Tibial nerve (tissue), 4 donors: ENCODE measurements around the gene ISOC2. TPM values are rescaled to one million over a fixed set of nuclear protein-coding genes. Genes with fewer than 3 reads are reported as not detected.

ENCODE experiments used
- DNase-seq, 2 donors: peaks; one replicate each; pipeline ENCODE4 v3.0.0-alpha.2; 2019; ENCODE audit warnings: low spot score in 2 of 2
- H3K27ac ChIP-seq, 4 donors: fragments of 200-600 bp; sonication (generic) in 3 of 4; one replicate each; pipeline ENCODE4 v1.5.1; 2017 to 2019; ENCODE audit warnings: mild to moderate bottlenecking in 1 of 4
- H3K27me3 ChIP-seq, 2 donors: fragments of 200-600 bp; sonication (generic) in 1 of 2; one replicate each; pipeline versions ENCODE4 v1.5.1 to v1.6.0; 2017 to 2019
- H3K36me3 ChIP-seq, 3 donors: fragments of 200-600 bp; sonication (generic); one replicate each; pipeline ENCODE4 v1.5.1; 2018 to 2019
- H3K4me1 ChIP-seq, 4 donors: fragments of 200-600 bp; sonication (generic) in 3 of 4; one replicate each; pipeline ENCODE4 v1.5.1; 2017 to 2019
- H3K4me3 ChIP-seq, 4 donors: fragments of 200-600 bp; sonication (generic) in 3 of 4; one replicate each; pipeline ENCODE4 v1.5.1; 2017 to 2019; ENCODE audit warnings: mild to moderate bottlenecking in 1 of 4, moderate library complexity in 1 of 4
- H3K9me3 ChIP-seq, 4 donors: fragments of 200-600 bp; sonication (generic) in 3 of 4; one replicate each; pipeline ENCODE4 v1.5.1; 2017 to 2019
- EP300 ChIP-seq, 2 donors: sonication (generic); formaldehyde crosslinking; IDR thresholded peaks; one replicate each; pipeline ENCODE4 v1.6.1; 2017; ENCODE audit warnings: antibody characterized with exemption in 2 of 2, mild to moderate bottlenecking in 1 of 2
- POLR2A ChIP-seq, 2 donors: fragments of 450-650 bp; IDR thresholded peaks; one replicate each; pipeline ENCODE4 v1.6.1; 2017; ENCODE audit warnings: antibody characterized with exemption in 2 of 2, mild to moderate bottlenecking in 2 of 2, moderate library complexity in 2 of 2
- WGBS, 2 donors: methylation state at CpG; one replicate each; pipeline ENCODE4 v1.1.5; 2018; 5-methylcytosine and 5-hydroxymethylcytosine counted together
- total RNA-seq, 4 donors: library from RNA; depleted of rRNA; stranded (reverse); fragments of >200 nt; gene quantifications; one replicate each; pipeline ENCODE4 v1.1.0, GENCODE V29; 2016
- TF ChIP-seq, protein P1 (sequence below), 5 experiments: fragments of 200-600 bp in 3 of 5; fragments of 450-650 bp in 2 of 5; sonication (generic) in 3 of 5; IDR thresholded peaks; one replicate each; pipeline ENCODE4 v1.5.1; 2016 to 2019; ENCODE audit warnings: antibody characterized with exemption in 5 of 5, mild to moderate bottlenecking in 3 of 5, moderate library complexity in 2 of 5

ISOC2 gene
- total RNA-seq, 4 donors from 2014 or later = 38.0 to 80.4 (median 65.9) TPM

DNA sequence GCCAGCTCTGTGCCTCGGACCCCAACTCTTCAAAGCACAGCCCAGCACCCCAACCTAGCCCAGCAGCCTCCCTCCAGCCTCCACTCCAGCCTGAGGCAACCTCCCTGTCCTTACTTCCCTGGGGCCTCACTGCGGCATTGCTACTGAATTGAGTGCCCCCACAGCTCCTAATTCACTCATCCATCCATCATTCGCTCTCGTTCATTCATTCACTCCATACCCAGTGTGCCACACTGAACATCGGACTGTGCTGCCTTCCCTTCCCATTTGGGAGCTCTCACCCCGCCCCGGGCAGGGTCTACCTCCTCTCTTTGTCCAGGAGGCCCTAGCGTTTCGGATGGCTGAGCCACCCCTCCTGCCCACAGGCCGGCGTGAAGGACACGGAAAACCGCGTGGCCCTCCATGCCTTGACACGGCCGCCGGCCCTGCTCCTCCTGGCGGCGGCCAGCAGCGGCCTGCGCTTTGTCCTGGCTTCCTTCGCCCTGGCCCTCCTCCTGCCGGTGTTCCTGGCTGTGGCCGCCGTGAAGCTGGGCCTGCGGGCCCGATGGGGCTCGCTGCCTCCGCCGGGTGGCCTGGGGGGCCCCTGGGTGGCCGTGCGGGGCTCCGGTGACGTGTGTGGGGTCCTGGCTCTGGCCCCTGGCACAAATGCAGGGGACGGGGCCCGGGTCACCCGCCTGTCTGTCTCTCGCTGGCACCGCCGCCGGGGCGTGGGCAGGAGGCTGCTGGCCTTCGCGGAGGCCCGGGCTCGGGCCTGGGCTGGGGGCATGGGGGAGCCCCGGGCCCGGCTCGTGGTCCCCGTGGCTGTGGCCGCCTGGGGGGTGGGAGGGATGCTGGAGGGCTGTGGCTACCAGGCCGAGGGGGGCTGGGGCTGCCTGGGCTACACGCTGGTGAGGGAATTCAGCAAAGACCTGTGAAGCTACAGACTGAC, 24.9 kb upstream of the ISOC2 start:
- Histone ChIP-seq H3K4me1 (peaks cover 0 to 75% (median 44%) of the 10 kb centered on the region in 4 donors), H3K27me3 (no peaks in the 10 kb centered on the region), H3K36me3 (peaks cover 0 to 26% (median 0%) of the 10 kb centered on the region in 3 donors), H3K9me3 (no peaks in the 10 kb centered on the region), H3K27ac (peak overlapping the region; percentile 68 to 97 (median 90)), H3K4me3 (peak overlapping the region in 1 of 4 donors; percentile 12)
- TF ChIP-seq POLR2A (IDR thresholded peaks at IDR 0.05) = no peak
- TF ChIP-seq, protein P1, sequence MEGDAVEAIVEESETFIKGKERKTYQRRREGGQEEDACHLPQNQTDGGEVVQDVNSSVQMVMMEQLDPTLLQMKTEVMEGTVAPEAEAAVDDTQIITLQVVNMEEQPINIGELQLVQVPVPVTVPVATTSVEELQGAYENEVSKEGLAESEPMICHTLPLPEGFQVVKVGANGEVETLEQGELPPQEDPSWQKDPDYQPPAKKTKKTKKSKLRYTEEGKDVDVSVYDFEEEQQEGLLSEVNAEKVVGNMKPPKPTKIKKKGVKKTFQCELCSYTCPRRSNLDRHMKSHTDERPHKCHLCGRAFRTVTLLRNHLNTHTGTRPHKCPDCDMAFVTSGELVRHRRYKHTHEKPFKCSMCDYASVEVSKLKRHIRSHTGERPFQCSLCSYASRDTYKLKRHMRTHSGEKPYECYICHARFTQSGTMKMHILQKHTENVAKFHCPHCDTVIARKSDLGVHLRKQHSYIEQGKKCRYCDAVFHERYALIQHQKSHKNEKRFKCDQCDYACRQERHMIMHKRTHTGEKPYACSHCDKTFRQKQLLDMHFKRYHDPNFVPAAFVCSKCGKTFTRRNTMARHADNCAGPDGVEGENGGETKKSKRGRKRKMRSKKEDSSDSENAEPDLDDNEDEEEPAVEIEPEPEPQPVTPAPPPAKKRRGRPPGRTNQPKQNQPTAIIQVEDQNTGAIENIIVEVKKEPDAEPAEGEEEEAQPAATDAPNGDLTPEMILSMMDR (IDR thresholded peaks at IDR 0.05) = peak in 1 of 5 experiments; percentile 50
- DNase-seq = no peak
- WGBS, 2 donors = 66 to 69% methylated on average over 21 to 32 of the region's 53 CpGs

DNA sequence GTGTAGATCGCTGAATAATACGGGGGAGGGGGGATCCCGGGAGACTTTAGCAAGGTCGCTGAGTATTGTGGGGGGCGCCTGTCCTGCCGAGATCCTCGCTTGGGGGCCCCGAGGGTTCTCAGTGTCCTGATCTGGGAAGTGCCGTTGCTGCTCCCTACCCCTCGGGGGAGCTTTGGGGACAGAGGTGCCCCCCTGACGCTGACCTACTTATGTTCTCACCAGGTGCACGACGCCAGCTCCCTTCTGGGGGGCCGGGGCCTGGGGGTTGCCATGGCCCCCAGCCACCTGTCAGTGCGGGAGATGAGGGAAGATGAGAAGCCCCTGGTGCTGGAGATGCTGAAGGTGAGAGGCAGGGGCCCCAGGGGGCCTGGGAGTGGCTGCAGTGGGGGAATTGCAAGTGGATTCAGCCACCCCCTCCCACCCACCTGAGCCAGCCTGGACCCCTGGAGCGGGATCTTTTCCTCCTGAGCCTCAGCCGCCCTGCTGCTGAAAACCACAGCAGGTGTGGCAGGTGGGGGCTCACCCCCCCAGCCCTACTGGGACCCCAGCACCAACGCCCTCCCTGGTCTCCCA, 24.1 kb upstream of the ISOC2 start:
- WGBS, 2 donors = 30 to 44% methylated on average over 11 to 15 of the region's 18 CpGs
- peak overlapping the region; percentile 44 to 78 (median 61) for H3K4me3 ChIP-seq

DNA sequence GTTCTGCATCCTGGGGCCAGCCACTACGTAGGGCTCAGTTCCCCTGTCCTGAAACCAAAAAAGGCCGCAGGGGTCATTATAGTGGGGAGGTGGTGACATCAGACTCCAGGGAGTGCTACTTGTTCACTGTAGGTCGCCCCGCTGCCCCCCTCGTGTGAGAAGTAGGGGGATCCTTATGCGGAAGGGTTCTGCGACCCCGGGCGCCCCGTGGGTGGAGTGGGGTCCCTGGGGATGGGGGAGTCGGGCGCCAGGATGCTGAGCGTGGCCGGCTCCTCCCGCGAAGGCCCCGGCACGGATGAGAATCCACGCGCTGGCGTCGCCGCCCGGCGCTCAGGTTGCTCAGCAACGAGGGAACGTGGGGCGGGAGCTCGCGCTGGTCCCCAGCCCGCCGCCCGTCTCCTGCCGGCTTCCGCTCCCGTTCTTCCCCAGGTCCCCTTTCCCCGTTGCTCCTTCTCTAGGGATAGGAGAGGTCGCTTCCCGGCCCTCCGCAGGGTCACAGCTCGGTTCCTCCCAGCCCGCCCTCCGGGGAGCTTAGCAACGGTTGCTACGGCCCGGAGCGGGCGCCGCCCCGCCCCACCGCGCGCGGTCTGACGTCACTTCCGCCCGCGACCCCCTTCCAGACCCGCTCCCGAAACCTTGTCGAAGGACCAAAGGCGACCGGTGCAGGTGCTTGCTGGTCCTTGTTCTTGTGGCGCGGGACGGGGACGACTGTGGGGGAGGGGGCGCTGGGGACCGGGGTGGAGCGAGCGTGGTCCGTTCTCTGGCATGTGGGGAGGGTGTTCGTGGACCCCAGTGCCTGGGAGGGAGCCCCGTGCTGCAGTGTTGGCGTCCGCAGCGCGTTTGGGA, 23.4 kb upstream of the ISOC2 start, which contains the start of gene NAT14:
NAT14 (plus strand) TSS at position 596 of the 846 bp plus-strand sequence. CDS start 521 bp downstream, outside the sequence.
- Histone ChIP-seq H3K27me3 (no peaks in the 10 kb centered on the region), H3K27ac (peak within 1 kb of the TSS; percentile 84 to 97 (median 90)), H3K4me3 (peak within 1 kb of the TSS; percentile 44 to 78 (median 61)), H3K4me1 (peaks cover 0 to 60% (median 39%) of the 10 kb centered on the region in 4 donors), H3K9me3 (no peaks in the 10 kb centered on the region), H3K36me3 (peaks cover 0 to 31% (median 0%) of the 10 kb centered on the region in 3 donors)
- no peak for DNase-seq
- no peak for TF ChIP-seq POLR2A (IDR thresholded peaks at IDR 0.05)
- TF ChIP-seq EP300 (IDR thresholded peaks at IDR 0.05) = peak in 1 of 2 donors; percentile 32
- TF ChIP-seq, protein P1 (IDR thresholded peaks at IDR 0.05) = no peak
- 0% methylated on average over 48 to 62 of the region's 78 CpGs for WGBS, 2 donors

More for the DNA sequence above, 24.1 kb upstream of the ISOC2 start:
- H3K36me3 ChIP-seq = peaks cover 0 to 31% (median 0%) of the 10 kb centered on the region in 3 donors
- H3K9me3 ChIP-seq = no peaks in the 10 kb centered on the region
- H3K4me1 ChIP-seq = peaks cover 0 to 67% (median 39%) of the 10 kb centered on the region in 4 donors
- no peaks in the 10 kb centered on the region for H3K27me3 ChIP-seq
- DNase-seq = no peak
- peak overlapping the region; percentile 84 to 97 (median 90) for H3K27ac ChIP-seq
- no peak for TF ChIP-seq POLR2A (IDR thresholded peaks at IDR 0.05)
- no peak for TF ChIP-seq EP300 (IDR thresholded peaks at IDR 0.05)
- TF ChIP-seq, protein P1 (IDR thresholded peaks at IDR 0.05) = no peak

DNA sequence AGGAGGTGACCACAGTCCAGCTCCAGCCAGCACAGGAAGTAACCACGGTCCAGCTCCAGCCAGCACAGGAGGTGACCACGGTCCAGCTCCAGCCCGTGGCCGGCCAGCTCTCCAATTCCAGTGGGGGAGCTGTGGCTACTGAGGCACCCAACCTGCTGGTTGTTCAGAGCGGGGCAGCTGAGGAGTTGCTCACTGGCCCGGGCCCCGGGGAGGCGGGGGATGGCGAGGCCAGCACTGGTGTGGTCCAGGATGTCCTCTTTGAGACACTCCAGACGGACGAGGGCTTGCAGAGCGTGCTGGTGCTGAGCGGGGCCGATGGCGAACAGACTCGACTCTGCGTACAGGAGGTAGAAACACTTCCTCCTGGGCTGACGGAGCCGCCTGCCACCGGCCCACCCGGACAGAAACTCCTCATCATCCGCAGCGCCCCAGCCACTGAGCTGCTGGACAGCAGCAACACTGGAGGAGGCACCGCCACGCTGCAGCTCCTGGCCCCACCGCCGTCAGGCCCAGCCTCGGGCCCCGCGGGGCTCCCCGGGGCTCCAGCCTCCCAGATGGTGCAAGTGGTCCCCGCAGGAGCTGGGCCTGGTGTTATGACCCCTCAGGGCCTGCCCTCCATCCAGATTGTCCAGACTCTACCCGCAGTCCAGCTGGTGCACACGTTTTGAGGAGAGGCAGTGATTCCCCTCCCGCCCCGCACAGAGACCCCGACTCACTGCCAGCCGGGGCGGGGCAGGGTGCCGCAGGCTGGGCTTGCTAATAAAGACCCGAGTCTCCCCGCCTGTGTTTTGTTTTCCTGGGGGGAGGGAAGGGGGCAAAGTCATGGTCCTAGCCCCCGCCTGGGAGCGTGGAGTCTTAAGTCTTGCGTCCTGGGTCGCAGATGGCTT, 22.5 kb upstream of the ISOC2 start:
- WGBS, 2 donors = 71 to 77% methylated on average over 41 to 44 of the region's 46 CpGs
- Histone ChIP-seq H3K36me3 (peaks cover 0 to 31% (median 0%) of the 10 kb centered on the region in 3 donors), H3K4me1 (peaks cover 0 to 52% (median 39%) of the 10 kb centered on the region in 4 donors), H3K27me3 (no peaks in the 10 kb centered on the region), H3K4me3 (peak overlapping the region in 3 of 4 donors; percentile 44 to 78 (median 61)), H3K27ac (peak overlapping the region in 3 of 4 donors; percentile 87 to 97 (median 93)), H3K9me3 (no peaks in the 10 kb centered on the region)
- no peak for DNase-seq
- no peak for TF ChIP-seq EP300 (IDR thresholded peaks at IDR 0.05)
- TF ChIP-seq POLR2A (IDR thresholded peaks at IDR 0.05) = no peak
- TF ChIP-seq, protein P1 (IDR thresholded peaks at IDR 0.05) = no peak
